OCI-LY7 (cell line): ENCODE measurements around the gene LRRC26. TPM values are rescaled to one million over a fixed set of nuclear protein-coding genes. Genes with fewer than 3 reads are reported as not detected.

ENCODE experiments used
- BruUV-seq: library from RNA; stranded (reverse); fragments of 400-500 nt; replicated peaks from 2 replicates; lab custom pipeline; 2021; lab: Mats Ljungman, UMichigan
- CTCF ChIA-PET: fragments of 300-600 bp; sonication (Branson Sonifier 250); formaldehyde crosslinking; loops from one replicate; lab custom pipeline; 2022; ENCODE audit warnings: antibody characterized with exemption; ENCODE audit not compliant: unreplicated experiment; lab: Charles Lee
- POLR2A ChIA-PET: fragments of 300-600 bp; sonication (Branson Sonifier 250); formaldehyde crosslinking; loops from one replicate; lab custom pipeline; 2022; ENCODE audit warnings: antibody characterized with exemption; lab: Charles Lee
- DNase-seq: peaks from one replicate; pipeline ENCODE4 v3.0.0-alpha.2; 2015; ENCODE audit warnings: low spot score
- H2AFZ ChIP-seq: fragments of 200-600 bp; sonication (generic), shearing (Covaris generic); 2 replicates; pipeline ENCODE4 v1.6.1; 2014; ENCODE audit warnings: mild to moderate bottlenecking, antibody characterized with exemption, low read length, moderate library complexity
- H3K27ac ChIP-seq: fragments of 200-600 bp; sonication (generic); 2 replicates; pipeline ENCODE4 v1.5.1; 2014; ENCODE audit warnings: mixed run types, low read depth, mild to moderate bottlenecking, moderate library complexity, low read length, inconsistent platforms; ENCODE audit not compliant: poor library complexity, severe bottlenecking
- H3K36me3 ChIP-seq: fragments of 200-600 bp; sonication (generic); 2 replicates; pipeline ENCODE4 v1.6.1; 2014; ENCODE audit warnings: mild to moderate bottlenecking, antibody characterized with exemption, low read length, moderate library complexity, mixed read lengths; ENCODE audit not compliant: insufficient read depth
- H3K4me1 ChIP-seq: fragments of 200-600 bp; sonication (generic); 2 replicates; pipeline ENCODE4 v1.5.1; 2014; ENCODE audit warnings: mild to moderate bottlenecking, low read length; ENCODE audit not compliant: insufficient read depth, poor library complexity, severe bottlenecking
- H3K4me2 ChIP-seq: fragments of 200-600 bp; sonication (generic); 2 replicates; pipeline ENCODE4 v1.6.1; 2014; ENCODE audit warnings: mild to moderate bottlenecking, low read length
- H3K4me3 ChIP-seq: fragments of 200-600 bp; sonication (generic); 2 replicates; pipeline ENCODE4 v1.5.1; 2014; ENCODE audit warnings: mild to moderate bottlenecking, low read depth, low read length; ENCODE audit not compliant: poor library complexity, severe bottlenecking
- H3K79me2 ChIP-seq: fragments of 200-600 bp; sonication (generic); 2 replicates; pipeline ENCODE4 v1.6.1; 2016; ENCODE audit warnings: low read depth, mild to moderate bottlenecking, low read length, moderate library complexity, mixed read lengths; ENCODE audit not compliant: insufficient read depth
- H3K9me2 ChIP-seq: fragments of 200-600 bp; sonication (generic); 2 replicates; pipeline ENCODE4 v1.6.1; 2016; ENCODE audit warnings: mild to moderate bottlenecking, low read length, mixed read lengths; ENCODE audit not compliant: insufficient read depth
- H3K9me3 ChIP-seq: fragments of 200-600 bp; sonication (generic); 2 replicates; pipeline ENCODE4 v1.6.1; 2014; ENCODE audit warnings: mild to moderate bottlenecking, mixed run types, low read length, mixed read lengths
- H4K20me1 ChIP-seq: fragments of 200-600 bp; sonication (generic); 2 replicates; pipeline ENCODE4 v1.6.1; 2014; ENCODE audit warnings: mild to moderate bottlenecking, antibody characterized with exemption, low read length, moderate library complexity, mixed read lengths; ENCODE audit not compliant: insufficient read depth
- CTCF ChIP-seq: fragments of 200-600 bp; sonication (generic); conservative IDR thresholded peaks from 2 replicates; pipeline ENCODE4 v1.5.1; 2014; ENCODE audit warnings: mild to moderate bottlenecking, antibody characterized with exemption, low read length, moderate library complexity, mixed read lengths
- EZH2phosphoT487 ChIP-seq: fragments of 200-600 bp; sonication (generic); IDR thresholded peaks from 2 replicates; pipeline ENCODE4 v1.6.1; 2018; ENCODE audit warnings: low read depth, borderline replicate concordance, mild to moderate bottlenecking, mixed run types, antibody characterized with exemption, low read length, moderate library complexity, mixed read lengths
- intact Hi-C: fragments of 100-400 bp; cut with micrococcal nuclease; formaldehyde crosslinking; loops from one replicate; pipeline ENCODE4 v1.10.0; 2022; ENCODE audit not compliant: unreplicated experiment
- total RNA-seq, 2 experiments: library from RNA; depleted of rRNA in 1 of 2; stranded (reverse); fragments of >200 nt in 1 of 2; shearing (Covaris generic) in 1 of 2; gene quantifications; 2 replicates each; pipeline ENCODE4 v1.2.3, GENCODE V29; 2014 to 2022

Gene LRRC26
- total RNA-seq, 2 experiments from 2014 or later = not detected

- Histone ChIP-seq H3K9me2 (no peaks in the 10 kb centered on the region), H4K20me1 (no peaks in the 10 kb centered on the region), H3K4me1 (peaks cover 5% of the 10 kb centered on the region), H3K4me3 (no peak overlapping the region), H3K36me3 (no peaks in the 10 kb centered on the region), H3K79me2 (no peaks in the 10 kb centered on the region), H2AFZ (no peak overlapping the region), H3K4me2 (no peak overlapping the region), H3K9me3 (no peaks in the 10 kb centered on the region), H3K27ac (no peak overlapping the region)
- POLR2A ChIA-PET = no interaction called here
- BruUV-seq = no TSS peak
- CTCF ChIA-PET = no interaction called here
- no peak for TF ChIP-seq CTCF
- no peak for TF ChIP-seq EZH2phosphoT487
- no peak for DNase-seq
- intact Hi-C loops = no loop called here
Observed at GRCh38 chr9:137164370-137165249, 5.2 kb downstream of the LRRC26 start.

- DNase-seq = no peak
- peaks cover 12% of the 10 kb centered on the region for H3K4me1 ChIP-seq
- H3K9me2 ChIP-seq = no peaks in the 10 kb centered on the region
- no peak overlapping the region for H3K4me3 ChIP-seq
- intact Hi-C loops = no loop called here
- no peaks in the 10 kb centered on the region for H4K20me1 ChIP-seq
- H3K36me3 ChIP-seq = no peaks in the 10 kb centered on the region
- TF ChIP-seq CTCF = no peak
- no peak for TF ChIP-seq EZH2phosphoT487
- no peaks in the 10 kb centered on the region for H3K9me3 ChIP-seq
- BruUV-seq = no TSS peak
- no peak overlapping the region for H3K27ac ChIP-seq
- ChIA-PET POLR2A (no interaction called here), CTCF (no interaction called here)
- H3K4me2 ChIP-seq = no peak overlapping the region
- no peaks in the 10 kb centered on the region for H3K79me2 ChIP-seq
- no peak overlapping the region for H2AFZ ChIP-seq
Observed at GRCh38 chr9:137163805-137164204, 6.0 kb downstream of the LRRC26 start.

- Histone ChIP-seq H3K4me1 (peaks cover 14% of the 10 kb centered on the region), H3K4me2 (no peak overlapping the region), H2AFZ (no peak overlapping the region), H3K9me3 (no peaks in the 10 kb centered on the region), H3K79me2 (no peaks in the 10 kb centered on the region), H4K20me1 (no peaks in the 10 kb centered on the region), H3K36me3 (no peaks in the 10 kb centered on the region), H3K27ac (no peak overlapping the region), H3K4me3 (no peak overlapping the region), H3K9me2 (no peaks in the 10 kb centered on the region)
- intact Hi-C loops = no loop called here
- BruUV-seq = no TSS peak
- ChIA-PET CTCF (no interaction called here), POLR2A (no interaction called here)
- no peak for DNase-seq
- TF ChIP-seq CTCF (no peak), EZH2phosphoT487 (no peak)
Observed at GRCh38 chr9:137163365-137163715, 6.5 kb downstream of the LRRC26 start.
